GM18951 (cell line): ENCODE data around the gene GALNT4.
A peak's percentile ranks its signal among the peaks of the same experiment; 100 is the strongest.

Source experiments
- POLR2A ChIP-seq: IDR thresholded peaks from 4 replicates; pipeline ENCODE4 v1.6.1; 2011; ENCODE audit warnings: mild to moderate bottlenecking; ENCODE audit not compliant: insufficient read length, insufficient read depth; ENCODE audit errors: extremely low read depth
- in situ Hi-C: fragments of 300-500 bp; cut with MboI; formaldehyde crosslinking; loops from one replicate; pipeline ENCODE4 v1.12.0; 2022; ENCODE audit warnings: low sequenced_read_pairs, mixed read lengths, inconsistent platforms; ENCODE audit not compliant: unreplicated experiment

The GALNT4 gene

GRCh38 chr12:89544681-89545184 is 20.1 kb upstream of the GALNT4 start:
- in situ Hi-C loops: loop anchor here (25.0 kb wide), 2 partner anchors 718 to 968 kb away; no protein-coding TSS in a partner anchor
- TF ChIP-seq POLR2A: no peak

- in situ Hi-C loops: loop anchor here (25.0 kb wide), 2 partner anchors 718 to 968 kb away; no protein-coding TSS in a partner anchor
- no peak for TF ChIP-seq POLR2A
Observed at GRCh38 chr12:89544022-89544421, 19.4 kb upstream of the GALNT4 start.

- in situ Hi-C loops: loop anchor here (25.0 kb wide), 2 partner anchors 719 to 969 kb away; no protein-coding TSS in a partner anchor
- TF ChIP-seq POLR2A: no peak
Observed at GRCh38 chr12:89542912-89543592, 18.5 kb upstream of the GALNT4 start.

- in situ Hi-C loops: loop anchor here (25.0 kb wide), 2 partner anchors 720 to 970 kb away; no protein-coding TSS in a partner anchor
- TF ChIP-seq POLR2A: no peak
Observed at GRCh38 chr12:89542236-89542635, 17.6 kb upstream of the GALNT4 start.

GRCh38 chr12:89540586-89540985 is 16.0 kb upstream of the GALNT4 start:
- in situ Hi-C loops: loop anchor here (25.0 kb wide), 2 partner anchors 722 to 972 kb away; no protein-coding TSS in a partner anchor
- no peak for TF ChIP-seq POLR2A

- TF ChIP-seq POLR2A: no peak
Observed at GRCh38 chr12:89539426-89540223, 15.0 kb upstream of the GALNT4 start.

GRCh38 chr12:89538897-89539296 is 14.3 kb upstream of the GALNT4 start:
- in situ Hi-C loops: loop anchor here (25.0 kb wide), 2 partner anchors 723 to 973 kb away; no protein-coding TSS in a partner anchor
- TF ChIP-seq POLR2A: no peak

More at GRCh38 chr12:89539426-89540223, 15.0 kb upstream of the GALNT4 start:
- in situ Hi-C loops: loop anchor here (25.0 kb wide), 2 partner anchors 723 to 973 kb away; no protein-coding TSS in a partner anchor

GRCh38 chr12:89537389-89537788 is 12.8 kb upstream of the GALNT4 start:
- no peak for TF ChIP-seq POLR2A
- in situ Hi-C loops: loop anchor here (25.0 kb wide), 2 partner anchors 725 to 975 kb away; no protein-coding TSS in a partner anchor

GRCh38 chr12:89529738-89530137 is 5.1 kb upstream of the GALNT4 start:
- no peak for TF ChIP-seq POLR2A
- in situ Hi-C loops: loop anchor here (5.0 to 25.0 kb wide), 4 partner anchors 55 to 983 kb away; no protein-coding TSS in a partner anchor

- in situ Hi-C loops: loop anchor here (5.0 to 25.0 kb wide), 4 partner anchors 54 to 984 kb away; no protein-coding TSS in a partner anchor
- no peak for TF ChIP-seq POLR2A
Observed at GRCh38 chr12:89528434-89528833, 3.8 kb upstream of the GALNT4 start.

GRCh38 chr12:89525824-89526770 is 1.5 kb upstream of the GALNT4 start, which contains the start of gene POC1B:
POC1B (minus strand) TSS chr12:89526047; CDS start chr12:89525895, 152 bp downstream.
- TF ChIP-seq POLR2A: peak; percentile 5
- in situ Hi-C loops: loop anchor here (5.0 to 25.0 kb wide), 4 partner anchors 51 to 986 kb away; no protein-coding TSS in a partner anchor
